HG03066 (cell line): Measurements from ENCODE around the gene SPAAR.

Source experiments
- ATAC-seq: cut with Tn5 transposase; IDR thresholded peaks from one replicate; pipeline ENCODE4 v1.9.1; 2021; ENCODE audit warnings: low read depth; ENCODE audit not compliant: unreplicated experiment

SPAAR gene

GRCh38 chr9:35944173-35944572 is 34.9 kb downstream of the SPAAR start:
- ATAC-seq = no peak

- no peak for ATAC-seq
These were observed 35.6 kb downstream of the SPAAR start for GRCh38 chr9:35944841-35945240.

- ATAC-seq = no peak
These were observed 36.2 kb downstream of the SPAAR start for GRCh38 chr9:35945341-35946018.

- no peak for ATAC-seq
These were observed 39.2 kb downstream of the SPAAR start for GRCh38 chr9:35948451-35948850.

GRCh38 chr9:35948901-35949318 is 39.6 kb downstream of the SPAAR start:
- no peak for ATAC-seq

- no peak for ATAC-seq
These were observed 42.4 kb downstream of the SPAAR start for GRCh38 chr9:35951736-35952135.

- ATAC-seq = no peak
These were observed 43.4 kb downstream of the SPAAR start for GRCh38 chr9:35952526-35953191.

GRCh38 chr9:35954942-35955546 is 45.8 kb downstream of the SPAAR start:
- no peak for ATAC-seq

- no peak for ATAC-seq
These were observed 47.4 kb downstream of the SPAAR start for GRCh38 chr9:35956651-35957050.

- no peak for ATAC-seq
These were observed 49.0 kb downstream of the SPAAR start, which contains the start of gene OR2S2 for GRCh38 chr9:35958104-35958837. TSS of gene OR2S2 (minus strand) at chr9:35958154. CDS start at chr9:35958098, 56 bp downstream.

- no peak for ATAC-seq
These were observed 50.9 kb downstream of the SPAAR start for GRCh38 chr9:35960039-35960655.
